KOPT-K1 (cell line): ENCODE results near the gene UMODL1.

ENCODE experiments used
- H3K27ac ChIP-seq: fragments of 200-600 bp; sonication (generic); 2 replicates; pipeline ENCODE4 v1.5.1; 2016; ENCODE audit warnings: antibody characterized with exemption, mild to moderate bottlenecking, low read depth, low read length; ENCODE audit not compliant: poor library complexity, severe bottlenecking
- H3K36me3 ChIP-seq: fragments of 200-600 bp; sonication (generic); 2 replicates; pipeline ENCODE4 v1.5.1; 2017; ENCODE audit warnings: antibody characterized with exemption, mild to moderate bottlenecking, low read length, moderate library complexity; ENCODE audit not compliant: insufficient read depth
- H3K9me3 ChIP-seq: fragments of 200-600 bp; sonication (generic); 2 replicates; pipeline ENCODE4 v1.5.1; 2017; ENCODE audit warnings: antibody characterized with exemption, low read length, mild to moderate bottlenecking; ENCODE audit not compliant: insufficient read depth, poor library complexity, severe bottlenecking

The UMODL1 gene

GRCh38 chr21:42047821-42048613 is 23.1 kb upstream of the UMODL1 start:
- Histone ChIP-seq H3K36me3 (no peaks in the 10 kb centered on the region), H3K9me3 (no peaks in the 10 kb centered on the region), H3K27ac (no peak overlapping the region)

DNA sequence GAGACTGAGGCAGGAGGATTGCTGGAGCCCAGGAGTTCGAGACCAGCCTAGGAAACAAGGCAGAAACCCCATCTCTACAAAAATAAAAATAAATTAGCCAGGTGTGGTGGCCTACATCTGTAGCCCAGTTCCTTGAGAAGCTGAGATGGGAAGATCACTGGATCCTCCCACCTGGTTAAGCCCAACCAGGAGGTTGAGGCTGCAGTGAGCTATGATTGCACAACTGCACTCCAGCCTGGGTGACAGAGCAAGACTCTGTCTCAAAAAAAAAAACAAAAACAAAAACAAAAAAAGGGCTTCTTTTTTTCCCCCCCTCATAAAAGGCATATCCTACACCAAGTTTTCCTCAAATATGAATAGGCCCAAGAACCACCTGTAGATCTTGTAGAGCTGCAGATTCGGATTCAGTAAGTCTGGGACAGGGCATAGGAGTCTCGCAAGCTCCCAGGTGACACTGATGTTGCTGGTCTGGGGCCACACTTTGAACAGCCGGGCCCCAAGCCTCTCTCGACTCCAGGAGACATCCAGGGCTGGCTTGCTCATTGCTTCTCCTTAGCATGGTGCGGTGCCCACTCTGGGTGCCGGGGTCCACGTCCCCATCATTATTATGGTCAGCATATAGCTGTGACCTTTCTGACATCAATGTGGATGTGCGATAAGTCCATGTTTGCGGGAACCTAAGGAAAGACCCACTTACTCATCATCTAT is 22.1 kb upstream of the UMODL1 start:
- H3K27ac ChIP-seq = no peak overlapping the region
- no peaks in the 10 kb centered on the region for H3K9me3 ChIP-seq

DNA sequence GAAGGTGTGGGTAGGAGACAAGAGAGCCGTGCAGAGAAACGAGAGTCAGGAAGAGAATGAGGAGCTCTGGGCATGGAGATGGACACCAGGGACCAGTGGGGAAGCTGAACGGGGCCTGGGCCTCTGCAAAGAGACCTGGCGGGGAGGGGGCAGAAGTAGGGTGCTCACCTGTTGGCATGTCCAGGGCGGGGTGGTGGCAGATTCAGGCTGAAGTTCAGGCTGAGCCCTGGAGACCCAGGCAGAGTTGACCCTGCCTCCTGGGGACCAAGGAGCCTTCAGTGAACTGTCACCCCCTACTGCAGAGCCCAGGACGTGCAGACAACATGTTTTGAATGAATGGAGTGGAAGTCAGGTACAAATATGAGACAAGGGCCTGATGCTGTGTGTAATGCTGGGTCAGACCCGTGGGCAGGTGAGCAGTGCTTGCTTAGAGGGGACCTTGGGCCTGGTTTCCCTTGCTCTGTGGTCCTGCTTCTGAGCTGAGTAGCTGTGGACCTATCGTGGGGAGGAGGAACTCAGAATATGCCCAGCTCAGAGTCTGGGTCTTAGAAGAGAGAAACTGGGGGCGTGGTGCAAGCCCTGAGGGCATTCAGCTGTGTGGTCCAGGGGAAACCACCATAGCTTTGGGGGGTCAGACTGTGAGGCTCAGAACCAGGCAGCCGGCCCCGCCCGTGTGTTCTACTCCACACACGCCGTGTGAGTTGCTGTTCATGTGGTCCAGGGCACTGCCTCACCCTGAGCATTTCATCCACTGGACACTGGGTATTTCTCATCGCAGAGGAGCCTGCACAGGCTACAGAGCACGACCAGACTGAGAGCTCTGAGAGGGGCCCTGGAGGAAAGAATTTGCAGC is 21.3 kb upstream of the UMODL1 start:
- no peaks in the 10 kb centered on the region for H3K36me3 ChIP-seq
- no peak overlapping the region for H3K27ac ChIP-seq
- no peaks in the 10 kb centered on the region for H3K9me3 ChIP-seq

More for the DNA sequence above, 22.1 kb upstream of the UMODL1 start:
- no peaks in the 10 kb centered on the region for H3K36me3 ChIP-seq

DNA sequence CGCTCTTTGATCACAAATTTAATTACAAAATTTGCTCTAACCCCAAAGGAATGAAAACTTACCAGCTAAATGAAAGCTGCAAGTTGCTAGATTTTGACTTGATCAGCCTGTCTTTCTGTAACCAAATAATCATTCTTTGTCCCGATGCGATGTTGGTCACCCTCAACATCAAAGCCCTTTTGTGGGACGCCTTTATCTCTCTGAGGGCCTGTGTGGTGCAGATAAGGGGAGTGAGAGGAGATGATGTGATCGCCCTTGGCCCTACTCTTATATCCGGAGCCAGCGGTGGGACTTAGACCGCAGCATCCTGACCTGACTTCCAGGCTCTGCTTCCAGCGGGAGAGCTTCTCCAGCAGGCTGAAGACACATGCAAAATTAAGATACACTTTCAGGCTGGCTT is 19.3 kb upstream of the UMODL1 start:
- Histone ChIP-seq H3K36me3 (no peaks in the 10 kb centered on the region), H3K9me3 (no peaks in the 10 kb centered on the region), H3K27ac (no peak overlapping the region)

DNA sequence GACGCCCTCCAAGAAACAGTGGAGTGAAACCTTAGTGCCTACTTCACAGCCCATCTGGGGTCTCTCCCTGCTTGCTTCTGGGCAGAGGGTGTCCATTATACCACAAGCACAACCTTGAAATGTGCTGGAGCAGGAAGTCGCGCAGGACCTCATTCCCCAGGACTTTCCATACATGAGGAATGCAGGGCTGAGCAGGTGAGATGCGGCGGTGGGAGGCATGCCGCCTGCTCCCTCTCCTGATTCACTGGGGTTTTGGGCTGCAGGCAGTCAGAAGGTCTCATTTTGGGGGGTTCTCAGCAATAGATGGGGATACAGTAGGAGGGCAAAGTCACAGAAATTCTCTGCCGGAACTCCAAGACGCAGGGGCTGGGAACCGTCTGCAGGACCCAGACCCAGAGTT is 15.7 kb upstream of the UMODL1 start:
- H3K9me3 ChIP-seq = no peaks in the 10 kb centered on the region
- H3K27ac ChIP-seq = no peak overlapping the region
- no peaks in the 10 kb centered on the region for H3K36me3 ChIP-seq

GRCh38 chr21:42056468-42056867 is 14.6 kb upstream of the UMODL1 start:
- H3K9me3 ChIP-seq = no peaks in the 10 kb centered on the region
- no peaks in the 10 kb centered on the region for H3K36me3 ChIP-seq
- H3K27ac ChIP-seq = no peak overlapping the region

DNA sequence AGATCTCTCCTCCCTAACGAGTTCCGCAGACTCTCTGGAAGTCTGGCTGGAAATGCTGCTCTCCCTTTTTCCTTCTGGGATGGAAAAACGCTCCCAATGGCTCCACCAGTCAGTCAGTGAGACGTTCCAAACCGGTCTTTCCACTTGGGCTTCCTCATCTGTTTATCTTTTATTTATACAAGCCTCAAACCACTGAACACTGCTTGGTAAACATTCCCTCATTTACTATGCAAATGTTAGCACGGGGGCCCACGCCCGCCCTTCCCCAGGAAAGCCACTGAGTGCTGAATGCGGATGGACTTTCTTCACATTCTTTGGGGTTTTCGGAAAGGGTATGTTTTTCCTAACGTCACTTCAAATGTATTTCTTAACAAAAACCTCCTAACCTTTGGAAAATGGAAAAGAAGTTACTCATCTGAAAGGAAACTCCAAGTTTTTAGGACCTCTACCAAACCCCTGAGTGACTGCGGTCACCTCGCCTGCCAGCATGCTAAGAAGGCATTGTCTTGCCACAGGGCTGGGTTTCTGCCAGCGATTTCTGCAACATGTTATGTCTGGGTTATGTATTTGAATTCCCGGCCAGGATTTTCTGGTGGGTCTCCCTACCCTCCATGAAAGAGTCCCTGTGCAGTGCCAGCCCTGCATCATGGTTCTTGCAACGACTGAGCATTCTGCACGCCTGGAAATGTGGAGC is 14.0 kb upstream of the UMODL1 start:
- Histone ChIP-seq H3K9me3 (no peaks in the 10 kb centered on the region), H3K27ac (no peak overlapping the region), H3K36me3 (no peaks in the 10 kb centered on the region)

DNA sequence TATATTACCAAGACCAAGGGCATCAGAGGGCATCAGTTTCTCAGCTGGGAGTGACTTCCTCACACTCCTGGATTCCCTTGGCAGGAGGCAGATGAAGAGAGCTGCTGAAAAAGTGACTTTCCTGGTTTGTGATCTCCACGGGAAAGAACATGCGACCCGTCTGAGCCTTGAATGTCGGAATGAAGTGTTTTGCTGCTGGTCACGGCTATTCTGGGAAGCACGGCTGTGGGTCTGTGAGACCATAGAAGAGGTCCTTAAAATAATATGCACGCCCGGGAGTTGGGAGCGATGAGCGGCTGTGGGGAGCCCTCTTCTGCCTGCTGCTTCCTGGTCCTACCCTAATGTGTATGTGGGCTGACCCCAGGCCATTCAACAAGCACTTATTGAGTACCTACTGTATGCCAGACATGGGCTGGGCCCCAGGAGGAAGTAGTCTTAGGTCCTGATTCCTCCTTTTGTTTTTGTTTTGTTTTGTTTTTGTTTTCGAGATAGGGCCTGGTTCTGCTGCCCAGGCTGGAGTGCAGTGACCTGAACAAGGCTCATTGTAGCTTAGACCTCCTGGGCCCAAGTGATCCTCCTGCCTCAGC is 13.2 kb upstream of the UMODL1 start:
- Histone ChIP-seq H3K9me3 (no peaks in the 10 kb centered on the region), H3K36me3 (no peaks in the 10 kb centered on the region), H3K27ac (no peak overlapping the region)

- Histone ChIP-seq H3K27ac (no peak overlapping the region), H3K36me3 (no peaks in the 10 kb centered on the region), H3K9me3 (no peaks in the 10 kb centered on the region)
These were observed 12.4 kb upstream of the UMODL1 start for GRCh38 chr21:42058631-42059111.

- Histone ChIP-seq H3K36me3 (no peaks in the 10 kb centered on the region), H3K27ac (no peak overlapping the region), H3K9me3 (no peaks in the 10 kb centered on the region)
These were observed 12.0 kb upstream of the UMODL1 start for GRCh38 chr21:42059141-42059540.

DNA sequence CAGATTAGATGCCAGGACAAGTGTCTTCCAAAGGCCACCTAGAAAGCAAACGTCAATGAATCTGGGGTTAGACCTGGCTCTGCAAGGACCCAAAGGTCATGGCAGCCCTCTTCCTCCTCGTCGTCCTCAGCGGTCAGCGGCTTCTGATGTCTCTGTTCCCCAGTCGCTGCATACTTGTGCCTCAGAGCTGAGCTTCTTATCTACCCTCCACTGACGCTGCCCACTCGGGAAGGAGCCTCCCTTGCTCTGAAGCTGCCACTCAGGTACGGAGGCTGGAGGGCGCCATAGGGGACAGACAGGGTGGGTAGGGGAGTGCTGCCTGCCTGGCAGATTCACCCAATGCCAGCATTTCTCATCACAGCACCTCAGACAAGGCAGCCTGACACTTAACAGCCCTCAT is 11.4 kb upstream of the UMODL1 start:
- Histone ChIP-seq H3K9me3 (no peaks in the 10 kb centered on the region), H3K36me3 (no peaks in the 10 kb centered on the region), H3K27ac (peak overlapping the region; percentile 99)

- H3K36me3 ChIP-seq = no peaks in the 10 kb centered on the region
- no peaks in the 10 kb centered on the region for H3K9me3 ChIP-seq
- peak overlapping the region; percentile 99 for H3K27ac ChIP-seq
These were observed 11.0 kb upstream of the UMODL1 start for GRCh38 chr21:42060166-42060565.

- no peaks in the 10 kb centered on the region for H3K36me3 ChIP-seq
- no peaks in the 10 kb centered on the region for H3K9me3 ChIP-seq
- peak overlapping the region; percentile 99 for H3K27ac ChIP-seq
These were observed 9.7 kb upstream of the UMODL1 start for GRCh38 chr21:42061195-42061985.

GRCh38 chr21:42061986-42062235 is 9.2 kb upstream of the UMODL1 start:
- Histone ChIP-seq H3K36me3 (no peaks in the 10 kb centered on the region), H3K27ac (peak overlapping the region; percentile 99), H3K9me3 (no peaks in the 10 kb centered on the region)
